Loucy (cell line): ENCODE data around the gene SETBP1.

Experiments
- H2AFZ ChIP-seq: fragments of 200-600 bp; sonication (generic); 2 replicates; pipeline ENCODE4 v1.6.0; 2016; ENCODE audit warnings: antibody characterized with exemption, mild to moderate bottlenecking, low read length, moderate library complexity
- H3F3A ChIP-seq: fragments of 200-600 bp; 2 replicates; pipeline ENCODE4 v1.6.0; 2016; ENCODE audit warnings: antibody characterized with exemption, low read depth, mild to moderate bottlenecking
- H3K27me3 ChIP-seq: fragments of 200-600 bp; sonication (generic); 2 replicates; pipeline ENCODE4 v1.6.1; 2014; ENCODE audit warnings: low read length, mild to moderate bottlenecking; ENCODE audit not compliant: insufficient read depth, poor library complexity, severe bottlenecking
- H3K36me3 ChIP-seq: fragments of 200-600 bp; sonication (generic); 2 replicates; pipeline ENCODE4 v1.6.1; 2016; ENCODE audit warnings: low read length; ENCODE audit not compliant: insufficient read depth
- H3K4me1 ChIP-seq: fragments of 200-600 bp; sonication (generic); 2 replicates; pipeline ENCODE4 v1.5.1; 2014; ENCODE audit warnings: low read length, mild to moderate bottlenecking; ENCODE audit not compliant: insufficient read depth, poor library complexity, severe bottlenecking
- H3K4me2 ChIP-seq: fragments of 200-600 bp; sonication (generic); 2 replicates; pipeline ENCODE4 v1.6.0; 2014; ENCODE audit warnings: antibody characterized with exemption, low read length, low read depth, mild to moderate bottlenecking; ENCODE audit not compliant: poor library complexity, severe bottlenecking
- H3K4me3 ChIP-seq: fragments of 200-600 bp; sonication (generic); 2 replicates; pipeline ENCODE4 v1.5.1; 2014; ENCODE audit warnings: low read length, mild to moderate bottlenecking, mixed read lengths; ENCODE audit not compliant: poor library complexity, severe bottlenecking
- H3K79me2 ChIP-seq: fragments of 200-600 bp; sonication (generic); 2 replicates; pipeline ENCODE4 v1.6.1; 2014; ENCODE audit warnings: low read length; ENCODE audit not compliant: insufficient read depth
- H3K9ac ChIP-seq: fragments of 200-600 bp; sonication (generic); 2 replicates; pipeline ENCODE4 v1.6.0; 2014; ENCODE audit warnings: mild to moderate bottlenecking, low read depth, low read length, moderate library complexity; ENCODE audit not compliant: poor library complexity, severe bottlenecking
- H3K9me2 ChIP-seq: fragments of 200-600 bp; sonication (generic); replicated peaks from 2 replicates; pipeline ENCODE4 v1.6.1; 2016; ENCODE audit warnings: low read depth, low read length, mixed read lengths
- H3K9me3 ChIP-seq: fragments of 200-600 bp; sonication (generic); 2 replicates; pipeline ENCODE4 v1.6.1; 2014; ENCODE audit warnings: mild to moderate bottlenecking, antibody characterized with exemption, low read length, low read depth; ENCODE audit not compliant: insufficient read depth
- H4K20me1 ChIP-seq: fragments of 200-600 bp; sonication (generic); 2 replicates; pipeline ENCODE4 v1.6.0; 2014; ENCODE audit warnings: antibody characterized with exemption, low read length, mild to moderate bottlenecking; ENCODE audit not compliant: insufficient read depth, poor library complexity, severe bottlenecking
- EZH2phosphoT487 ChIP-seq: fragments of 200-600 bp; IDR thresholded peaks from 2 replicates; pipeline ENCODE4 v1.6.1; 2018; ENCODE audit warnings: antibody characterized with exemption, mild to moderate bottlenecking, moderate library complexity, borderline replicate concordance
- TF ChIP-seq, protein P1 (sequence below): fragments of 200-600 bp; sonication (generic); conservative IDR thresholded peaks from 2 replicates; pipeline ENCODE4 v1.5.1; 2014; ENCODE audit warnings: mild to moderate bottlenecking, antibody characterized with exemption, low read length

Gene SETBP1

DNA sequence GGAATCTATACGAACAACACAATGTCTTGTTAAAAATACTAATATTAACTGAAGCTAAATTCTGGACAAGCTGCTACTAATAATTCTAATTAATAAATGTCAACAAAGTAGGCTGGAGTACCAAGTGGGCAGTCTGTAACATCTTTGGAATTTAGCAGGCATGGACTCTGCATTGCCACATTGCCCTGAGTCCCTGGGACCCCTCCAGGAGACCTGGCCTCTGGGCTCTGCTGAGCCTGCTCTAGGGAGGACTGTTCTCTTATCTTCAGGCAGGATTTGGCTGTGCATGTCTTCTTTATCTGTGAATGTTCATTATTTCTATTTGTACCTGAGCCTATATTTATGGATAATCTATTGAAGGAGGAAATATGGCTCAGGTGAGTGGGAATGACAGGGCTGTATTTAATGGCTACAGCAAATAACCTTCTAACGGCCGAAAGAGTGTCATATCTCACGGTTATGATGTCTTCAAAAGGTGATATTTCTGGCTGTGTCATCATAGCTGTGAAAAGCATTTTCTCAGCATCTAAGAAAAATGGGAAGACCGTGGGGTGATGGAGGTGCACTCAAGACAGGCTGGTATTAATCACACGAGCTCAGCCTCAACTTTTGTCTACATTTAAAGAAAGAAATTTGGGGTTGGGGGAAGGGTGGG is 28.6 kb upstream of the SETBP1 start:
- H3K79me2 ChIP-seq: no peaks in the 10 kb centered on the region
- no peaks in the 10 kb centered on the region for H4K20me1 ChIP-seq
- no peak overlapping the region for H3K9ac ChIP-seq
- no peaks in the 10 kb centered on the region for H3K4me1 ChIP-seq
- no peak overlapping the region for H3K4me2 ChIP-seq
- H3K4me3 ChIP-seq: no peak overlapping the region
- H3K9me3 ChIP-seq: no peaks in the 10 kb centered on the region
- H2AFZ ChIP-seq: no peak overlapping the region
- H3F3A ChIP-seq: no peaks in the 10 kb centered on the region
- no peak for TF ChIP-seq EZH2phosphoT487
- TF ChIP-seq, protein P1, sequence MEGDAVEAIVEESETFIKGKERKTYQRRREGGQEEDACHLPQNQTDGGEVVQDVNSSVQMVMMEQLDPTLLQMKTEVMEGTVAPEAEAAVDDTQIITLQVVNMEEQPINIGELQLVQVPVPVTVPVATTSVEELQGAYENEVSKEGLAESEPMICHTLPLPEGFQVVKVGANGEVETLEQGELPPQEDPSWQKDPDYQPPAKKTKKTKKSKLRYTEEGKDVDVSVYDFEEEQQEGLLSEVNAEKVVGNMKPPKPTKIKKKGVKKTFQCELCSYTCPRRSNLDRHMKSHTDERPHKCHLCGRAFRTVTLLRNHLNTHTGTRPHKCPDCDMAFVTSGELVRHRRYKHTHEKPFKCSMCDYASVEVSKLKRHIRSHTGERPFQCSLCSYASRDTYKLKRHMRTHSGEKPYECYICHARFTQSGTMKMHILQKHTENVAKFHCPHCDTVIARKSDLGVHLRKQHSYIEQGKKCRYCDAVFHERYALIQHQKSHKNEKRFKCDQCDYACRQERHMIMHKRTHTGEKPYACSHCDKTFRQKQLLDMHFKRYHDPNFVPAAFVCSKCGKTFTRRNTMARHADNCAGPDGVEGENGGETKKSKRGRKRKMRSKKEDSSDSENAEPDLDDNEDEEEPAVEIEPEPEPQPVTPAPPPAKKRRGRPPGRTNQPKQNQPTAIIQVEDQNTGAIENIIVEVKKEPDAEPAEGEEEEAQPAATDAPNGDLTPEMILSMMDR: no peak
- no peaks in the 10 kb centered on the region for H3K9me2 ChIP-seq
- H3K36me3 ChIP-seq: no peaks in the 10 kb centered on the region
- no peaks in the 10 kb centered on the region for H3K27me3 ChIP-seq

- no peaks in the 10 kb centered on the region for H3K27me3 ChIP-seq
- H4K20me1 ChIP-seq: no peaks in the 10 kb centered on the region
- H3K4me1 ChIP-seq: no peaks in the 10 kb centered on the region
- TF ChIP-seq, protein P1: no peak
- no peak for TF ChIP-seq EZH2phosphoT487
- H3K9me3 ChIP-seq: no peaks in the 10 kb centered on the region
- no peaks in the 10 kb centered on the region for H3K36me3 ChIP-seq
- H3K4me3 ChIP-seq: no peak overlapping the region
- H3K9me2 ChIP-seq: no peaks in the 10 kb centered on the region
- H3F3A ChIP-seq: no peaks in the 10 kb centered on the region
- H3K4me2 ChIP-seq: no peak overlapping the region
- H3K79me2 ChIP-seq: no peaks in the 10 kb centered on the region
- H2AFZ ChIP-seq: no peak overlapping the region
- H3K9ac ChIP-seq: no peak overlapping the region
Measured at GRCh38 chr18:44652722-44653121, 28.0 kb upstream of the SETBP1 start.

- Histone ChIP-seq H3F3A (no peaks in the 10 kb centered on the region), H3K27me3 (no peaks in the 10 kb centered on the region), H3K4me3 (no peak overlapping the region), H3K4me2 (no peak overlapping the region), H3K79me2 (no peaks in the 10 kb centered on the region), H3K4me1 (no peaks in the 10 kb centered on the region), H4K20me1 (no peaks in the 10 kb centered on the region), H3K9ac (no peak overlapping the region), H3K9me3 (no peaks in the 10 kb centered on the region), H3K36me3 (no peaks in the 10 kb centered on the region), H3K9me2 (no peaks in the 10 kb centered on the region), H2AFZ (no peak overlapping the region)
- TF ChIP-seq, protein P1: no peak
- TF ChIP-seq EZH2phosphoT487: no peak
Measured at GRCh38 chr18:44654573-44654972, 26.1 kb upstream of the SETBP1 start.
